DND-41 (cell line): Measurements from ENCODE around the gene CPNE5.

Experiments
- CTCF ChIP-seq: IDR thresholded peaks from 2 replicates; pipeline ENCODE4 v1.5.1; 2012; ENCODE audit warnings: borderline replicate concordance, low read length, moderate library complexity, mild to moderate bottlenecking; ENCODE audit not compliant: poor library complexity, severe bottlenecking; ENCODE audit errors: extremely low read depth
- EZH2 ChIP-seq: IDR thresholded peaks from 3 replicates; pipeline ENCODE4 v1.6.1; 2012; ENCODE audit warnings: borderline replicate concordance, low read depth, mild to moderate bottlenecking, moderate library complexity, low read length, inconsistent platforms; ENCODE audit not compliant: severe bottlenecking

- peak; percentile 80 for TF ChIP-seq CTCF
- TF ChIP-seq EZH2, result no peak
Measured at GRCh38 chr6:36724514-36725390, 114.5 kb downstream of the CPNE5 start.
